ENCODE data around the gene PTPRQ. TPM values are rescaled to one million over a fixed set of nuclear protein-coding genes. Genes with fewer than 3 reads are reported as not detected.

PTPRQ gene
- polyA plus RNA-seq, 1 donor (not counting 4 experiments of a cell fraction or from before 2014, with no cell fraction given), result 0.01 TPM

- Histone ChIP-seq H3K27me3 (ENCODE audit: control insufficient read depth, extremely low read depth, insufficient read depth, low read length) (no peaks in the 10 kb centered on the region), H3K9ac (ENCODE audit: control insufficient read depth, extremely low read depth, insufficient read depth, low read length) (no peak overlapping the region), H3K4me1 (ENCODE audit: control insufficient read depth, extremely low read depth, insufficient read depth, low read length) (no peaks in the 10 kb centered on the region), H3K27ac (ENCODE audit: control insufficient read depth, insufficient read depth, low read length) (no peak overlapping the region), H4K20me1 (ENCODE audit: control insufficient read depth, extremely low read depth, insufficient read depth, low read length) (no peaks in the 10 kb centered on the region), H3K36me3 (ENCODE audit: control insufficient read depth in 2 of 2, extremely low read depth in 1 of 2, insufficient read depth in 2 of 2, low read length in 2 of 2) (no peaks in the 10 kb centered on the region), H3K79me2 (ENCODE audit: control insufficient read depth, insufficient read depth, low read length) (no peaks in the 10 kb centered on the region), H3K9me1 (ENCODE audit: control insufficient read depth, extremely low read depth, insufficient read depth, low read length) (no peaks in the 10 kb centered on the region), H3K4me2 (ENCODE audit: control insufficient read depth, extremely low read depth, insufficient read depth, low read depth, low read length) (no peak overlapping the region), H2AFZ (ENCODE audit: control insufficient read depth, low read length) (no peak overlapping the region), H3K4me3 (ENCODE audit: control insufficient read depth in 2 of 3, extremely low read depth in 1 of 3, insufficient read depth in 2 of 3, low read depth in 1 of 3, low read length in 3 of 3) (no peak overlapping the region), H3K9me3 (ENCODE audit: control insufficient read depth, low read depth, low read length) (no peaks in the 10 kb centered on the region)
- dilution Hi-C loops (cut with MboI; ENCODE audit: extremely low pct_ligation_motif_present, low sequenced_read_pairs), result no loop called here
- no peak for DNase-seq (ENCODE audit: low read depth, low spot score)
- no peak for FAIRE-seq
- TF ChIP-seq EZH2 (IDR thresholded peaks at IDR 0.05; ENCODE audit: low read length), result no peak
- no peak for TF ChIP-seq CTCF (optimal IDR thresholded peaks at IDR 0.05 in 1 of 3, IDR thresholded peaks at IDR 0.05 in 1 of 3, conservative IDR thresholded peaks at IDR 0.05 in 1 of 3; ENCODE audit: extremely low read depth in 1 of 3, insufficient read depth in 2 of 3, low read length in 3 of 3)
Observed at GRCh38 chr12:80469681-80470080, 25.6 kb downstream of the PTPRQ start.

- Histone ChIP-seq H3K9me3 (ENCODE audit: control insufficient read depth, low read depth, low read length) (no peaks in the 10 kb centered on the region), H3K9ac (ENCODE audit: control insufficient read depth, extremely low read depth, insufficient read depth, low read length) (no peak overlapping the region), H3K36me3 (ENCODE audit: control insufficient read depth in 2 of 2, extremely low read depth in 1 of 2, insufficient read depth in 2 of 2, low read length in 2 of 2) (no peaks in the 10 kb centered on the region), H4K20me1 (ENCODE audit: control insufficient read depth, extremely low read depth, insufficient read depth, low read length) (no peaks in the 10 kb centered on the region), H3K4me3 (ENCODE audit: control insufficient read depth in 2 of 3, extremely low read depth in 1 of 3, insufficient read depth in 2 of 3, low read depth in 1 of 3, low read length in 3 of 3) (no peak overlapping the region), H3K79me2 (ENCODE audit: control insufficient read depth, insufficient read depth, low read length) (no peaks in the 10 kb centered on the region), H3K27ac (ENCODE audit: control insufficient read depth, insufficient read depth, low read length) (no peak overlapping the region), H3K9me1 (ENCODE audit: control insufficient read depth, extremely low read depth, insufficient read depth, low read length) (no peaks in the 10 kb centered on the region), H2AFZ (ENCODE audit: control insufficient read depth, low read length) (no peak overlapping the region), H3K4me2 (ENCODE audit: control insufficient read depth, extremely low read depth, insufficient read depth, low read depth, low read length) (no peak overlapping the region), H3K27me3 (ENCODE audit: control insufficient read depth, extremely low read depth, insufficient read depth, low read length) (no peaks in the 10 kb centered on the region), H3K4me1 (ENCODE audit: control insufficient read depth, extremely low read depth, insufficient read depth, low read length) (no peaks in the 10 kb centered on the region)
- dilution Hi-C loops (cut with MboI; ENCODE audit: extremely low pct_ligation_motif_present, low sequenced_read_pairs), result no loop called here
- no peak for FAIRE-seq
- no peak for TF ChIP-seq CTCF (optimal IDR thresholded peaks at IDR 0.05 in 1 of 3, IDR thresholded peaks at IDR 0.05 in 1 of 3, conservative IDR thresholded peaks at IDR 0.05 in 1 of 3; ENCODE audit: extremely low read depth in 1 of 3, insufficient read depth in 2 of 3, low read length in 3 of 3)
- TF ChIP-seq EZH2 (IDR thresholded peaks at IDR 0.05; ENCODE audit: low read length), result no peak
- DNase-seq (ENCODE audit: low read depth, low spot score), result no peak
Observed at GRCh38 chr12:80470403-80470802, 26.4 kb downstream of the PTPRQ start.

All from keratinocyte (primary cell).